CD8-positive, alpha-beta memory T cell (primary cell): ENCODE measurements around the gene MED12. TPM values are rescaled to one million over a fixed set of nuclear protein-coding genes. Genes with fewer than 3 reads are reported as not detected.
A peak's percentile ranks its signal among the peaks of the same experiment; 100 is the strongest.

ENCODE experiments used
- CTCF ChIA-PET: fragments of 350-600 bp; sonication (Branson Sonifier 250); formaldehyde crosslinking; loops from one replicate; lab custom pipeline; 2021; ENCODE audit warnings: antibody characterized with exemption; lab: Charles Lee
- POLR2A ChIA-PET: fragments of 350-600 bp; sonication (Branson Sonifier 250); formaldehyde crosslinking; loops from one replicate; lab custom pipeline; 2021; ENCODE audit warnings: antibody characterized with exemption; lab: Charles Lee
- DNase-seq, 5 donors: peaks; one replicate each; pipeline versions ENCODE4 v3.0.0 to v3.0.0-alpha.2; 2020 to 2022; ENCODE audit warnings: mixed read lengths in 1 of 5
- H3K27ac ChIP-seq: one replicate; pipeline ENCODE4 v1.7.0; 2013; ENCODE audit warnings: low read depth, mild to moderate bottlenecking, low read length, moderate library complexity
- H3K27me3 ChIP-seq: 2 replicates; pipeline ENCODE4 v1.7.0; 2013; ENCODE audit warnings: low read length, mild to moderate bottlenecking; ENCODE audit not compliant: insufficient read depth, poor library complexity, severe bottlenecking
- H3K36me3 ChIP-seq: 2 replicates; pipeline ENCODE4 v1.7.0; 2013; ENCODE audit warnings: mild to moderate bottlenecking, low read length, moderate library complexity; ENCODE audit not compliant: insufficient read depth
- H3K4me1 ChIP-seq: 2 replicates; pipeline ENCODE4 v1.7.0; 2013; ENCODE audit warnings: mild to moderate bottlenecking, low read length, moderate library complexity; ENCODE audit not compliant: insufficient read depth
- H3K4me3 ChIP-seq: 2 replicates; pipeline ENCODE4 v1.7.0; 2013; ENCODE audit warnings: mild to moderate bottlenecking, low read length
- H3K9me3 ChIP-seq: 2 replicates; pipeline ENCODE4 v1.7.0; 2013; ENCODE audit warnings: mild to moderate bottlenecking, low read length
- H3K27ac Mint-ChIP-seq, 8 donors: one replicate each; pipeline ENCODE4 v1.8.0; 2020 to 2021; ENCODE audit warnings: mixed read lengths in 8 of 8, mild to moderate bottlenecking in 6 of 8, inconsistent platforms in 3 of 8, moderate library complexity in 3 of 8
- H3K27me3 Mint-ChIP-seq, 2 donors: one replicate each; pipeline ENCODE4 v1.8.0; 2020 to 2021; ENCODE audit warnings: mixed read lengths in 2 of 2, mild to moderate bottlenecking in 1 of 2, moderate library complexity in 1 of 2
- H3K36me3 Mint-ChIP-seq, 3 donors: one replicate each; pipeline ENCODE4 v1.8.0; 2020 to 2021; ENCODE audit warnings: mixed read lengths in 3 of 3, inconsistent platforms in 1 of 3, mild to moderate bottlenecking in 1 of 3
- H3K4me1 Mint-ChIP-seq, 3 donors: one replicate each; pipeline ENCODE4 v1.8.0; 2020 to 2021; ENCODE audit warnings: mixed read lengths in 3 of 3, inconsistent platforms in 1 of 3, mild to moderate bottlenecking in 1 of 3
- H3K4me3 Mint-ChIP-seq, 7 donors: one replicate each; pipeline ENCODE4 v1.8.0; 2020 to 2021; ENCODE audit warnings: mixed read lengths in 7 of 7, mild to moderate bottlenecking in 6 of 7, moderate library complexity in 4 of 7, inconsistent platforms in 2 of 7
- H3K9me3 Mint-ChIP-seq, 5 donors: one replicate each; pipeline ENCODE4 v1.8.0; 2020 to 2022; ENCODE audit warnings: mixed read lengths in 5 of 5, mild to moderate bottlenecking in 3 of 5, moderate library complexity in 2 of 5, inconsistent platforms in 1 of 5
- polyA plus RNA-seq: library from polyadenylated mRNA; unstranded; fragments of 300-500 nt; fragmentation: Illumina TruSeq; gene quantifications from one replicate; pipeline ENCODE4 v1.2.3, GENCODE V29; 2021
- total RNA-seq, 2 experiments: library from RNA; stranded (reverse); gene quantifications; one replicate each; pipeline ENCODE4 v1.2.3, GENCODE V29; 2021

Gene MED12
- total and polyA plus RNA-seq, 3 experiments from 2014 or later = 19.0 to 61.1 (median 49.3) TPM

DNA sequence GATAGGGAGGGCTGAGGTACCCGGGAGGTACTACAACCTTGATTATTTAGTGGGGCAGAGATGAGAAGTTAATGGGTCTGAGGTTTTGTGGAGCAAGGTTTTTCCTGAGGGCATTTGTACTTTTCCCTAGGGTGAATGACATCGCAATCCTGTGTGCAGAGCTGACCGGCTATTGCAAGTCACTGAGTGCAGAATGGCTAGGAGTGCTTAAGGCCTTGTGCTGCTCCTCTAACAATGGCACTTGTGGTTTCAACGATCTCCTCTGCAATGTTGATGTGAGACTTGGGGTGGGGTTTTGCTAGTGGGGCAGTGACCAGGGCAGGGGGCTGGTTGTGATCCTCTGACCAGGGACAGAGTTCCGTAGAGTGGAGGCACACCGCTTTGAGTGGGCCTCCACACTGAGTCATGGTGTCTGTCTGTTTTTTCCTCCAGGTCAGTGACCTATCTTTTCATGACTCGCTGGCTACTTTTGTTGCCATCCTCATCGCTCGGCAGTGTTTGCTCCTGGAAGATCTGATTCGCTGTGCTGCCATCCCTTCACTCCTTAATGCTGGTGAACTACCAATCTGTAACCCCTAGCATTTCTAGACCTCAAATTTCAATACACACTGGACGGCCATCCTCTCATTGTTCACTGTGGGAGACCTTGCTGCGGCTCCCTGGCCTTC is 9.9 kb downstream of the MED12 start:
- CTCF ChIA-PET = interaction anchor here (0.6 to 3.9 kb wide), 12 partner anchors 9 to 32 kb away, joined by 3 to 58 read pairs (median 4); partner anchors contain the start of genes IL2RG and MED12
- POLR2A ChIA-PET = interaction anchor here (0.6 to 1.4 kb wide), 4 partner anchors 10 to 66 kb away, joined by 3 to 12 read pairs (median 4); partner anchors contain the start of gene MED12
- peak overlapping the region in 6 of 8 donors; percentile 66 to 92 (median 86) for H3K27ac Mint-ChIP-seq

DNA sequence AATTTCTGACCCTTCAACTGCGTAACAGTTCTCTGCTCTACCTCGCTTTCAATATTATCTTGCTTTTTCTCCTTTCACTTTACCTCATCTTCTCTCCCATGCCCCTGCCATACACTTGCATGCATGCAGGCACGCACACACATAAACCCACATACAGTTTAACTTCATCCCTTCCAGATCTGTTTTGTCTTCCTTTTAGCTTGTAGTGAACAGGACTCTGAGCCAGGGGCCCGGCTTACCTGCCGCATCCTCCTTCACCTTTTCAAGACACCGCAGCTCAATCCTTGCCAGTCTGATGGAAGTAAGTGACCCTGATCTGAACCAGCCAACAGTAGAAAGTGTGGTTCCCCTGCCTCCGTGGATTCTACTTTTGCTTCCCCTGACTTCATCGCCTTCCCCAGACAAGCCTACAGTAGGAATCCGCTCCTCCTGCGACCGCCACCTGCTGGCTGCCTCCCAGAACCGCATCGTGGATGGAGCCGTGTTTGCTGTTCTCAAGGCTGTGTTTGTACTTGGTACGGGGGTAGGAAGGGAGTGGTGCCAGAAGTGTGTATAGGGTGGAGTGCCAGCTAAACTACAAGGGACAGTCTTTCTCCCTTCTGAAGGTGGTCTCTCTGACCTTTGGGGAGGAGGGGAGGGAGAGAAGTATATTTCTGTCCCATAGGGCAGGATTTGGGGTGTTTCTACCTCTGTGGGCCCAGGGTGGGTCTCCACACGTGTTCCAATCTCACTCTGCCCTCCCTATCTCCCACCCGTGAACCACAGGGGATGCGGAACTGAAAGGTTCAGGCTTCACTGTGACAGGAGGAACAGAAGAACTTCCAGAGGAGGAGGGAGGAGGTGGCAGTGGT is 10.7 kb downstream of the MED12 start:
- Histone ChIP-seq H3K9me3 (no peaks in the 10 kb centered on the region), H3K4me1 (peaks cover 12% of the 10 kb centered on the region), H3K27ac (no peak overlapping the region), H3K27me3 (no peaks in the 10 kb centered on the region), H3K4me3 (no peak overlapping the region), H3K36me3 (peaks cover 35% of the 10 kb centered on the region)
- Mint-ChIP-seq H3K4me3 (peak overlapping the region in 3 of 7 donors; percentile 1 to 44 (median 12)), H3K36me3 (peaks cover 4 to 90% (median 5%) of the 10 kb centered on the region in 3 donors), H3K27ac (peak overlapping the region; percentile 52 to 92 (median 86)), H3K4me1 (peaks cover 10 to 25% (median 18%) of the 10 kb centered on the region in 3 donors), H3K27me3 (peaks cover 0 to 9% of the 10 kb centered on the region in 2 donors), H3K9me3 (no peaks in the 10 kb centered on the region)
- CTCF ChIA-PET = interaction anchor here (0.6 to 3.9 kb wide), 15 partner anchors 9 to 61 kb away, joined by 3 to 58 read pairs (median 4); partner anchors contain the start of genes FOXO4, IL2RG, MED12 and SNX12
- POLR2A ChIA-PET = interaction anchor here (0.6 to 1.5 kb wide), 5 partner anchors 11 to 67 kb away, joined by 3 to 12 read pairs (median 3); partner anchors contain the start of genes IL2RG and MED12
- DNase-seq = peak; percentile 65 to 83 (median 71)

More for the DNA sequence above, 9.9 kb downstream of the MED12 start:
- Mint-ChIP-seq H3K4me3 (no peak overlapping the region), H3K36me3 (peaks cover 4 to 95% (median 5%) of the 10 kb centered on the region in 3 donors), H3K27me3 (peaks cover 0 to 9% of the 10 kb centered on the region in 2 donors), H3K9me3 (no peaks in the 10 kb centered on the region), H3K4me1 (peaks cover 10 to 26% (median 18%) of the 10 kb centered on the region in 3 donors)
- Histone ChIP-seq H3K4me3 (no peak overlapping the region), H3K27me3 (no peaks in the 10 kb centered on the region), H3K4me1 (peaks cover 12% of the 10 kb centered on the region), H3K9me3 (no peaks in the 10 kb centered on the region), H3K27ac (no peak overlapping the region), H3K36me3 (peaks cover 43% of the 10 kb centered on the region)
- no peak for DNase-seq

DNA sequence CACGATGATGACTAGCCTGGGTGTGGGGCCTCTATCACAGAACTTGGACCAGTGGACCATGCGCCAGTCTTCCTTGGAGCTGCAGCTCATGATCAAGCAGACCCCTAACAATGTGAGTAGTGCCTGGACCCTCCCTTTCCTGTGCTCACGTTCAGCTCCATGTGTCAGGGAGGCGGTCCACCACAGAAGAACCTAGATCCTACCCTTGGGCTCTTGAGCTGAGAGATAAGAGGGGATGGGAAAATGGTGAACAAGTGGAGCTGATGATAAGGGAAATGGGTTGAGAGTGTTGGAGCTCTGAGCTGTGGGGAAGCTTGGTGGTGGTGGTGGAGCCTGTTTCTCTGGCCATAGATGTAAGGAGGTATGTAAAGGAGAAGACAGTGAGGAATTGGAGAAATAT is 13.1 kb downstream of the MED12 start:
- no peak overlapping the region for H3K27ac Mint-ChIP-seq
- H3K36me3 Mint-ChIP-seq = peaks cover 5 to 92% (median 9%) of the 10 kb centered on the region in 3 donors
- no peak overlapping the region for H3K4me3 ChIP-seq
- peaks cover 12% of the 10 kb centered on the region for H3K4me1 ChIP-seq
- H3K27me3 ChIP-seq = no peaks in the 10 kb centered on the region
- DNase-seq = no peak
- no peak overlapping the region for H3K27ac ChIP-seq
- peaks cover 29% of the 10 kb centered on the region for H3K36me3 ChIP-seq
- H3K9me3 Mint-ChIP-seq = no peaks in the 10 kb centered on the region
- peaks cover 0 to 14% of the 10 kb centered on the region in 2 donors for H3K27me3 Mint-ChIP-seq
- CTCF ChIA-PET = interaction anchor here (0.6 to 3.9 kb wide), 4 partner anchors 13 to 45 kb away, joined by 3 to 58 read pairs (median 5); partner anchors contain the start of gene MED12
- no peaks in the 10 kb centered on the region for H3K9me3 ChIP-seq
- H3K4me1 Mint-ChIP-seq = peaks cover 10 to 18% (median 16%) of the 10 kb centered on the region in 3 donors
- H3K4me3 Mint-ChIP-seq = no peak overlapping the region
- POLR2A ChIA-PET = interaction anchor here (1.2 kb wide), 1 partner anchor 29 kb away, joined by 4 read pairs; no protein-coding TSS in a partner anchor

DNA sequence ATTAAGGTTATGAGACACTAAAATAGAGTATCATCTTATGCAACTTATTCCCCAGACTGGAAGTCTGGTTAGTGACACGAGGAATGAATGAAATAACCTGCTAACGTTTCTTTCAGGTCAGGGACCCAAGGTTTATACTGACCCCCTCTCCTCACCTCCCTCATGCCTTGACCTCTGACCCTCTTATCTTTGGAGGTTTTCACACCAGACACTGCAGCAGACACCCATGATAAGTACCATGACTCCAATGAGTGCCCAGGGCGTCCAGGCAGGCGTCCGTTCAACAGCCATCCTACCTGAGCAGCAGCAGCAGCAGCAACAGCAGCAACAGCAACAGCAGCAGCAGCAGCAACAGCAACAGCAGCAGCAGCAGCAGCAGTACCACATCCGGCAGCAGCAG is 22.0 kb downstream of the MED12 start:
- CTCF ChIA-PET = interaction anchor here (1.1 kb wide), 1 partner anchor 12 kb away, joined by 3 read pairs; no protein-coding TSS in a partner anchor
- peaks cover under 1 to 20% (median 4%) of the 10 kb centered on the region in 3 donors for H3K4me1 Mint-ChIP-seq
- Histone ChIP-seq H3K9me3 (no peaks in the 10 kb centered on the region), H3K4me1 (peaks cover 2% of the 10 kb centered on the region), H3K27ac (no peak overlapping the region), H3K27me3 (no peaks in the 10 kb centered on the region), H3K36me3 (peaks cover 20% of the 10 kb centered on the region), H3K4me3 (no peak overlapping the region)
- H3K36me3 Mint-ChIP-seq = peaks cover 0 to 65% (median 6%) of the 10 kb centered on the region in 3 donors
- no peak overlapping the region for H3K4me3 Mint-ChIP-seq
- H3K27ac Mint-ChIP-seq = peak overlapping the region in 3 of 8 donors; percentile 8 to 42 (median 31)
- no peak for DNase-seq
- H3K27me3 Mint-ChIP-seq = peaks cover 0 to 19% of the 10 kb centered on the region in 2 donors
- POLR2A ChIA-PET = no interaction called here
- no peaks in the 10 kb centered on the region for H3K9me3 Mint-ChIP-seq

DNA sequence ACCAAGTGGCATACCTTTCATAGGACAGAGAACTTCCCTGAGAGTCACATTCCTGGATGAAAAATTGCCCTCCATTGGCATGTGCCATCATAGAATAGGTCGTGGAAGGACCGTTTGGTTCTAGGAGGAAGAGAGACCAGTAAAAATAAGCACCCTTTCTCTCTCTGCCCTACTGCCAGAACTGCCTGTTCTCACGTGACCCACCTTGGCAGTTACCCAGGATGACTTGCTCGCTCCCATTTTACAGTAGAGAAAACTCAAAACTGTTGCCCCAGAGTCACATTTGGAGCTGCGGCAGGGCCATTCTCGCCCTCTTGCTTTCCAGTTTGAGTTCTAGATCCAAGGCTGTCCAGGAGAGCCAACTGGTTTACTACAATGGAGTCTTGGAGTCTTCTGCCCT is 25.1 kb downstream of the MED12 start:
- Histone ChIP-seq H3K27ac (no peak overlapping the region), H3K9me3 (no peaks in the 10 kb centered on the region), H3K4me3 (no peak overlapping the region), H3K4me1 (peaks cover 10% of the 10 kb centered on the region), H3K27me3 (no peaks in the 10 kb centered on the region), H3K36me3 (peaks cover 6% of the 10 kb centered on the region)
- H3K27ac Mint-ChIP-seq = peak overlapping the region in 1 of 8 donors; percentile 37
- peaks cover 0 to 37% (median 3%) of the 10 kb centered on the region in 3 donors for H3K36me3 Mint-ChIP-seq
- POLR2A ChIA-PET = interaction anchor here (0.8 kb wide), 1 partner anchor 23 kb away, joined by 3 read pairs; no protein-coding TSS in a partner anchor
- no peak for DNase-seq
- no peaks in the 10 kb centered on the region for H3K9me3 Mint-ChIP-seq
- H3K4me3 Mint-ChIP-seq = no peak overlapping the region
- H3K4me1 Mint-ChIP-seq = peaks cover 8 to 31% (median 11%) of the 10 kb centered on the region in 3 donors
- CTCF ChIA-PET = no interaction called here
- H3K27me3 Mint-ChIP-seq = peaks cover 0 to 13% of the 10 kb centered on the region in 2 donors

DNA sequence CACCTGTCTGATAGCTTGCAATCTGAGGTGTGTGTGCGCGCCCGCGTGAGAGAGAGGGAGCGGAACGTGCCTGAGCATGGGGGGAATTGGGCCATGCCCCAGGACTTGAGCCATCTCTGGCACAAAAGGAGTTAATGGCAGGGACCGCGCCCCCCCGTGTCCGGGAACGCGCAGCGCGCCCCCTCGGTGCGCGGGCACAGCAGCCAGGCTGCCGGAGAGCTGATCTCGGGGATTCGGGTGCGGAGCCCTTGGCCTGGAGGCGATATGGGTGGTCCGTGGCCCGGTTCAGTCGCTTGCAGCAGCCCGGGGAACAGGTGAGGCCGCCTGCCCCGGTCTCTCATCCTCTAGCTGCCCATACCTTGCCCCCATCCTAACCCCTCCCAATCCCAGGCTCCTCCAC is 26.3 kb downstream of the MED12 start, which contains the start of gene NLGN3:
TSS of gene NLGN3 (plus strand) at position 191 of the 400 bp plus-strand sequence. CDS start 2,909 bp downstream, outside the sequence.
- Mint-ChIP-seq H3K27ac (peak within 1 kb of the TSS in 6 of 8 donors; percentile 12 to 75 (median 57)), H3K4me1 (peaks cover 8 to 24% (median 11%) of the 10 kb centered on the region in 3 donors), H3K9me3 (no peaks in the 10 kb centered on the region), H3K4me3 (peak within 1 kb of the TSS in 4 of 7 donors; percentile 11 to 74 (median 28)), H3K36me3 (peaks cover 0 to 26% (median 2%) of the 10 kb centered on the region in 3 donors), H3K27me3 (peaks cover 0 to 13% of the 10 kb centered on the region in 2 donors)
- H3K27ac ChIP-seq = no peak within 1 kb of the TSS
- H3K9me3 ChIP-seq = no peaks in the 10 kb centered on the region
- H3K36me3 ChIP-seq = no peaks in the 10 kb centered on the region
- ChIA-PET POLR2A (no interaction called here), CTCF (no interaction called here)
- H3K4me3 ChIP-seq = no peak within 1 kb of the TSS
- H3K4me1 ChIP-seq = peaks cover 10% of the 10 kb centered on the region
- no peak for DNase-seq
- no peaks in the 10 kb centered on the region for H3K27me3 ChIP-seq

DNA sequence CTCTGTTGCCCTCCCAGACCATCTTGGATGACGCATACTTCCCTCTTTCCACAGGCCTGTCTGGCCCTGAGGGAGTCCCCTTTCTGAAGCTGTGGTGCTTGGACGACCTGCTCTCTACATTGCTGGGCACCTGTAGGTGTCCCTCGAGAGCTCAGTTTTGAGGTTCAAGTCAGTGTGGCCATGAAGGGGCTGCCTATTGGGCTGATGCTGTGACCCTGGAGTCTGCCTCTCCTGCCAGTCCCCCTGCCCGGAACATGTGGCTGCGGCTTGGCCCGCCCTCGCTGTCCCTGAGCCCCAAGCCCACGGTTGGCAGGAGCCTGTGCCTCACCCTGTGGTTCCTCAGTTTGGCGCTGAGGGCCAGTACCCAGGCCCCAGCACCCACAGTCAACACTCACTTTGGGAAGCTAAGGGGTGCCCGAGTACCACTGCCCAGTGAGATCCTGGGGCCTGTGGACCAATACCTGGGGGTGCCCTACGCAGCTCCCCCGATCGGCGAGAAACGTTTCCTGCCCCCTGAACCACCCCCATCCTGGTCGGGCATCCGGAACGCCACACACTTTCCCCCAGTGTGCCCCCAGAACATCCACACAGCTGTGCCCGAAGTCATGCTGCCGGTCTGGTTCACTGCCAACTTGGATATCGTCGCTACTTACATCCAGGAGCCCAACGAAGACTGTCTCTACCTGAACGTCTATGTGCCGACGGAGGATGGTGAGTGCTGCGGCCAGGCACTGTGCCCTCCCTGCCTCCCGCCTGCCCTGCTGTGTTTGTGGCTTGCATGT is 29.3 kb downstream of the MED12 start:
- H3K9me3 ChIP-seq = no peaks in the 10 kb centered on the region
- H3K9me3 Mint-ChIP-seq = no peaks in the 10 kb centered on the region
- H3K27me3 ChIP-seq = no peaks in the 10 kb centered on the region
- H3K27ac ChIP-seq = no peak overlapping the region
- H3K36me3 ChIP-seq = no peaks in the 10 kb centered on the region
- H3K27me3 Mint-ChIP-seq = peaks cover 0 to 8% of the 10 kb centered on the region in 2 donors
- DNase-seq = no peak
- H3K4me1 Mint-ChIP-seq = peaks cover 7 to 19% (median 8%) of the 10 kb centered on the region in 3 donors
- peaks cover 0 to 5% (median 1%) of the 10 kb centered on the region in 3 donors for H3K36me3 Mint-ChIP-seq
- peaks cover 10% of the 10 kb centered on the region for H3K4me1 ChIP-seq
- CTCF ChIA-PET = no interaction called here
- H3K4me3 Mint-ChIP-seq = no peak overlapping the region
- POLR2A ChIA-PET = interaction anchor here (0.7 kb wide), 1 partner anchor 36 kb away, joined by 3 read pairs; no protein-coding TSS in a partner anchor
- H3K27ac Mint-ChIP-seq = no peak overlapping the region
- no peak overlapping the region for H3K4me3 ChIP-seq
